GM12892 (cell line): ENCODE measurements around the gene CEACAM20.

Experiments
- POLR2A ChIP-seq: IDR thresholded peaks from 2 replicates; pipeline ENCODE4 v1.6.1; 2011; ENCODE audit warnings: low read depth, low read length, control low read depth
- POLR2AphosphoS5 ChIP-seq: IDR thresholded peaks from 2 replicates; pipeline ENCODE4 v1.6.1; 2011; ENCODE audit warnings: low read depth, low read length, control low read depth
- TAF1 ChIP-seq: IDR thresholded peaks from 2 replicates; pipeline ENCODE4 v1.6.1; 2011; ENCODE audit warnings: low read depth, mild to moderate bottlenecking, control low read depth, low read length, borderline replicate concordance

DNA sequence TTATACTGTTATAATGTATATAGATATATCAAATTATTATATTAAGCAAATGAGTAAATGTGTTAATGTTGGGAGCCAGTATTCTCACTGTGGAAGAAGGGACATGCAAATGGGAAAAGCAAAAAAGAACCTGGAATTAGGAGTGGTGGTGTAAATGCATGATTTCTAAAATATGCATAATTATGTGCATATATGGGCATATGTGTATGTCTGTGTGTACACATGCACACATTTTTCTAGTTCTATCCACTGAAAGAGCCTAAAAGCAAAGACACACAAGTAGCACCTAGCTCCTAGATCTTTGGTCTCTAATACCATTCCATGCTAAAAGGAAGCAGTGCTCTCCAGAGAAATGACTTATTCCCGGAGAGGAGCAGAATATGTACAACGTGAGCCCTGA lies 38.3 kb upstream of the CEACAM20 start:
- no peak for TF ChIP-seq POLR2AphosphoS5
- no peak for TF ChIP-seq POLR2A
- no peak for TF ChIP-seq TAF1
